Calu3 (cell line): ENCODE measurements around the gene TNPO1. TPM values are rescaled to one million over a fixed set of nuclear protein-coding genes. Genes with fewer than 3 reads are reported as not detected.

Experiments
- BruUV-seq: library from RNA; stranded (reverse); fragments of 400-500 nt; replicated peaks from 2 replicates; lab custom pipeline; 2021; lab: Mats Ljungman, UMichigan
- CTCF ChIA-PET: fragments of 300-600 bp; sonication (Branson Sonifier 250); formaldehyde crosslinking; loops from one replicate; lab custom pipeline; 2022; ENCODE audit warnings: antibody characterized with exemption; lab: Charles Lee
- DNase-seq: peaks from one replicate; pipeline ENCODE4 v3.0.0; 2022
- H3K27ac Mint-ChIP-seq: one replicate; pipeline ENCODE4 v1.8.0; 2022; ENCODE audit warnings: mixed read lengths; ENCODE audit not compliant: unreplicated experiment
- H3K27me3 Mint-ChIP-seq: one replicate; pipeline ENCODE4 v1.8.0; 2022; ENCODE audit warnings: mixed read lengths; ENCODE audit not compliant: unreplicated experiment
- H3K36me3 Mint-ChIP-seq: one replicate; pipeline ENCODE4 v1.8.0; 2022; ENCODE audit warnings: mild to moderate bottlenecking, moderate library complexity, mixed read lengths; ENCODE audit not compliant: insufficient read depth, unreplicated experiment
- H3K4me1 Mint-ChIP-seq: one replicate; pipeline ENCODE4 v1.8.0; 2022; ENCODE audit warnings: mild to moderate bottlenecking, low read depth, mixed read lengths; ENCODE audit not compliant: unreplicated experiment
- H3K4me3 Mint-ChIP-seq: one replicate; pipeline ENCODE4 v1.8.0; 2022; ENCODE audit warnings: mild to moderate bottlenecking, low read depth, moderate library complexity, mixed read lengths; ENCODE audit not compliant: unreplicated experiment
- H3K9me3 Mint-ChIP-seq: one replicate; pipeline ENCODE4 v1.8.0; 2022; ENCODE audit warnings: low read depth, mixed read lengths; ENCODE audit not compliant: unreplicated experiment
- intact Hi-C: fragments of 100-400 bp; cut with micrococcal nuclease; formaldehyde crosslinking; loops from one replicate; pipeline ENCODE4 v1.10.0; 2022; ENCODE audit not compliant: unreplicated experiment
- total RNA-seq: library from RNA; stranded (reverse); gene quantifications from 2 replicates; pipeline ENCODE4 v1.2.3, GENCODE V29; 2022
- TF ChIP-seq, protein P1 (sequence below): fragments of 200-600 bp; IDR thresholded peaks from one replicate; pipeline ENCODE4 v1.8.0; 2022; ENCODE audit warnings: antibody characterized with exemption; ENCODE audit not compliant: unreplicated experiment

TNPO1 gene
- total RNA-seq, 1 experiment from 2014 or later, result 138 TPM

DNA sequence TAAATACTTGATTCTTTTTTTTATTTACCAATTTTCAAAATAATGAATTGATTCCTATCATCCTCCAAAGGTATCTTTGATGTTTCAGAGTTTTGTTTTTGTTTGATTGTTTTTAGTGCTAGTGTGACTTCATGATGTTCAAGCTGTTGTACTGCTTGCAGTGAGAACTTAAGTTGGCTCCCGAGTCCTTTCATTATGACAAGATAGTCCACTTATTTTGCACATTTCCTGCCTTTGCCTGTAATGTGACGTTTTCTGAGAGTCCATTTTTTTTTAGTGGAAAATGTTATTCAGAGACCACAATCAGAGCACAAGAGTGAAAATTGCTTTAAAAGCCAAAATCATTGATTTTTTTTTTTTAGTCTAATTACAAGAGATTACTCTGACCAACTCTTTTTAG lies 79.3 kb downstream of the TNPO1 start:
- Mint-ChIP-seq H3K9me3 (no peaks in the 10 kb centered on the region), H3K4me3 (no peak overlapping the region), H3K27me3 (no peaks in the 10 kb centered on the region), H3K36me3 (peaks cover 75% of the 10 kb centered on the region), H3K4me1 (no peaks in the 10 kb centered on the region), H3K27ac (no peak overlapping the region)
- DNase-seq, result no peak
- CTCF ChIA-PET, result no interaction called here
- intact Hi-C loops, result no loop called here
- TF ChIP-seq, protein P1, sequence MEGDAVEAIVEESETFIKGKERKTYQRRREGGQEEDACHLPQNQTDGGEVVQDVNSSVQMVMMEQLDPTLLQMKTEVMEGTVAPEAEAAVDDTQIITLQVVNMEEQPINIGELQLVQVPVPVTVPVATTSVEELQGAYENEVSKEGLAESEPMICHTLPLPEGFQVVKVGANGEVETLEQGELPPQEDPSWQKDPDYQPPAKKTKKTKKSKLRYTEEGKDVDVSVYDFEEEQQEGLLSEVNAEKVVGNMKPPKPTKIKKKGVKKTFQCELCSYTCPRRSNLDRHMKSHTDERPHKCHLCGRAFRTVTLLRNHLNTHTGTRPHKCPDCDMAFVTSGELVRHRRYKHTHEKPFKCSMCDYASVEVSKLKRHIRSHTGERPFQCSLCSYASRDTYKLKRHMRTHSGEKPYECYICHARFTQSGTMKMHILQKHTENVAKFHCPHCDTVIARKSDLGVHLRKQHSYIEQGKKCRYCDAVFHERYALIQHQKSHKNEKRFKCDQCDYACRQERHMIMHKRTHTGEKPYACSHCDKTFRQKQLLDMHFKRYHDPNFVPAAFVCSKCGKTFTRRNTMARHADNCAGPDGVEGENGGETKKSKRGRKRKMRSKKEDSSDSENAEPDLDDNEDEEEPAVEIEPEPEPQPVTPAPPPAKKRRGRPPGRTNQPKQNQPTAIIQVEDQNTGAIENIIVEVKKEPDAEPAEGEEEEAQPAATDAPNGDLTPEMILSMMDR, result no peak
- no TSS peak for BruUV-seq

DNA sequence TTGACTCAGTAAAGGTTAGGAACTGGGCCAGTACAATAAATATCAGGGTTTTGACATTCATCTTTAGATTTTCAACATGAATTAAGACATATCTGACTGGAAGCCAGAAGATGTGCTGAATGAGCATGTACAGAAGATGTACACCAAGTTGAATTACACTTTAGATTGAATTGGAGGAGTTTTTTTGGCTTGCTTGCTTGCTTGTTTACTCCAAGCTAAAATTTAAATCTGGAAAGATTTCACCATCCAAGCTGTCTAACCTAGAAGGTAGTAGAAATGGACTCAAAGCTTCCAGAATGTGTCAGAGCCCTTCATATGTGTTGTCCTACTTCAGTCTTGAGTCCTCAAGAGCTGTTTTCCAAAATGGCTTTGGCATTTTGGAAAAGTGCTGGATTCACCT lies 90.3 kb downstream of the TNPO1 start:
- TF ChIP-seq, protein P1, result no peak
- BruUV-seq, result no TSS peak
- Mint-ChIP-seq H3K27me3 (no peaks in the 10 kb centered on the region), H3K27ac (no peak overlapping the region), H3K4me3 (no peak overlapping the region), H3K4me1 (no peaks in the 10 kb centered on the region), H3K9me3 (no peaks in the 10 kb centered on the region), H3K36me3 (peaks cover 71% of the 10 kb centered on the region)
- intact Hi-C loops, result no loop called here
- no peak for DNase-seq
- CTCF ChIA-PET, result no interaction called here

DNA sequence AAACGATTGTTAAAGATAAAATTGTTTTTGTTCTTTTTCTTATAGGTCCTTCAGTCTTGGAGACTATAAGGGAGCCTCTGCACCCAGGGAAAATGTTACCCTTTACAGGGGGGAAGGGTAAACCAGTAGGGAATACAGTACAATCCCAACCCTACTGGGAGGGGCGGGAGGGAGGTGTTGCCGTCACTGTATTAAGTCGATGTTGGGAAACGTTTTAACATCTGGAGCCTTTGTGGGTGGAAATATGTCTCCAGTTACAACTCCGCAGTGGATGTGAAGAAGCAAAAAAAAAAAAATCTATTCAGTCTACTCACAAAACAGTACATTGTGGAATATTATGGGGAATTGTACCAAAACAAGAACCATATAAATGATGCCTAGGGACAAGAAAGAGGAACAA lies 92.2 kb downstream of the TNPO1 start:
- no peak overlapping the region for H3K4me3 Mint-ChIP-seq
- H3K4me1 Mint-ChIP-seq, result no peaks in the 10 kb centered on the region
- TSS peak; percentile 18 for BruUV-seq
- intact Hi-C loops, result no loop called here
- no peaks in the 10 kb centered on the region for H3K9me3 Mint-ChIP-seq
- no peak overlapping the region for H3K27ac Mint-ChIP-seq
- H3K27me3 Mint-ChIP-seq, result no peaks in the 10 kb centered on the region
- no peak for DNase-seq
- CTCF ChIA-PET, result no interaction called here
- peaks cover 56% of the 10 kb centered on the region for H3K36me3 Mint-ChIP-seq
- TF ChIP-seq, protein P1, result no peak

DNA sequence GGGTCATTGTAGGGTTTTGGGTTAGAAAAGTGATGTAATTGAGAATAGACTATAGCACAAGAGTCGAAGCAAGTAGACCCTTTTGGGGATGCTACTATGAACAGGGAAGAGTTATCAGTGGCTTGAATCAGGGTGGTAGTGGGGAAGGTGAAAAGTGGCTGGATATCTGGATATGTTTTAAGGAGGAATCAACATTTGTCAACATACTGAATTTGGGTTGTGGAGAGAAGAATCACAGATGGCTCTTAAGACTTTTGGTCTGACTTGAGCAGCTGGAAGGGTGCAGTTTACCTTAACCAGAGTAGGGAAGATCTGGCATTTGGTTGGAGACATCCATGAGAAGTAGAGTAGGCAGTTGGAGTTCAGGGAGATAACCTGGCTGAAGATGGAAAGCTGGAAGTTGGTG lies 100.9 kb downstream of the TNPO1 start:
- intact Hi-C loops, result no loop called here
- TF ChIP-seq, protein P1, result no peak
- H3K4me3 Mint-ChIP-seq, result no peak overlapping the region
- DNase-seq, result no peak
- peaks cover 13% of the 10 kb centered on the region for H3K36me3 Mint-ChIP-seq
- H3K27ac Mint-ChIP-seq, result peak overlapping the region; percentile 7
- H3K27me3 Mint-ChIP-seq, result no peaks in the 10 kb centered on the region
- no peaks in the 10 kb centered on the region for H3K9me3 Mint-ChIP-seq
- no TSS peak for BruUV-seq
- CTCF ChIA-PET, result no interaction called here
- no peaks in the 10 kb centered on the region for H3K4me1 Mint-ChIP-seq
